ENCODE measurements around the gene ZMAT5. TPM values are rescaled to one million over a fixed set of nuclear protein-coding genes. Genes with fewer than 3 reads are reported as not detected.
A peak's percentile ranks its signal among the peaks of the same experiment; 100 is the strongest.

Gene ZMAT5
- polyA plus RNA-seq, 2 donors = 20.3 to 31.2 TPM

DNA sequence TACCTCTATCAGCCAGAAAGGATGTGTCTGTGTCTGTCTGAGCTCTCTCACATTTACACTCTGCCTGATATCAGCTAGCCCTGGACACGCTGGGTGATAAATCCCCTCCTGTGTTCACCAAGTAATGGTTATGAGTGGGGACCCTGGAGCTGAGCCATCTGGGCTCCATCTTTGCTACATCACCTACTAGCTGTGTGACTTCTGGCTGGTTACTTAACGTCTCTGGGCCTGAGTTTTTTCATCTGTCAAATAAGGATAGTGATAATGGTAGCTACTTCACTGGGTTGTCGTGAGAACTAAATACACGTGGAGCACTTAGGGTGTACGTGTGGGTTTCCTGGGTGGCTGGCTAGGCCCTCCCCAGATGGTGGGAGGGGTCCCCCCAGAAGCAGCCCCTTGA is 23.3 kb upstream of the ZMAT5 start:
- Histone ChIP-seq H3K4me1 (ENCODE audit: control insufficient read depth in 2 of 2, insufficient read depth in 2 of 2, low read length in 1 of 2) (peaks cover 3 to 6% of the 10 kb centered on the region in 2 donors), H3K27me3 (ENCODE audit: control insufficient read depth in 1 of 2, insufficient read depth in 2 of 2, low read length in 2 of 2) (no peaks in the 10 kb centered on the region), H3K36me3 (ENCODE audit: control insufficient read depth in 2 of 2, insufficient read depth in 2 of 2, low read length in 1 of 2) (peaks cover 39 to 51% of the 10 kb centered on the region in 2 donors), H3K9me3 (ENCODE audit: control insufficient read depth in 2 of 2, insufficient read depth in 1 of 2, low read depth in 1 of 2, low read length in 1 of 2) (no peaks in the 10 kb centered on the region), H3K4me3 (ENCODE audit: low read depth in 1 of 2, low read length in 2 of 2) (no peak overlapping the region), H3K27ac (ENCODE audit: low read depth in 2 of 2, low read length in 1 of 2) (no peak overlapping the region)
- 93 to 94% methylated on average over 5 of the region's 5 CpGs for WGBS, 2 donors

DNA sequence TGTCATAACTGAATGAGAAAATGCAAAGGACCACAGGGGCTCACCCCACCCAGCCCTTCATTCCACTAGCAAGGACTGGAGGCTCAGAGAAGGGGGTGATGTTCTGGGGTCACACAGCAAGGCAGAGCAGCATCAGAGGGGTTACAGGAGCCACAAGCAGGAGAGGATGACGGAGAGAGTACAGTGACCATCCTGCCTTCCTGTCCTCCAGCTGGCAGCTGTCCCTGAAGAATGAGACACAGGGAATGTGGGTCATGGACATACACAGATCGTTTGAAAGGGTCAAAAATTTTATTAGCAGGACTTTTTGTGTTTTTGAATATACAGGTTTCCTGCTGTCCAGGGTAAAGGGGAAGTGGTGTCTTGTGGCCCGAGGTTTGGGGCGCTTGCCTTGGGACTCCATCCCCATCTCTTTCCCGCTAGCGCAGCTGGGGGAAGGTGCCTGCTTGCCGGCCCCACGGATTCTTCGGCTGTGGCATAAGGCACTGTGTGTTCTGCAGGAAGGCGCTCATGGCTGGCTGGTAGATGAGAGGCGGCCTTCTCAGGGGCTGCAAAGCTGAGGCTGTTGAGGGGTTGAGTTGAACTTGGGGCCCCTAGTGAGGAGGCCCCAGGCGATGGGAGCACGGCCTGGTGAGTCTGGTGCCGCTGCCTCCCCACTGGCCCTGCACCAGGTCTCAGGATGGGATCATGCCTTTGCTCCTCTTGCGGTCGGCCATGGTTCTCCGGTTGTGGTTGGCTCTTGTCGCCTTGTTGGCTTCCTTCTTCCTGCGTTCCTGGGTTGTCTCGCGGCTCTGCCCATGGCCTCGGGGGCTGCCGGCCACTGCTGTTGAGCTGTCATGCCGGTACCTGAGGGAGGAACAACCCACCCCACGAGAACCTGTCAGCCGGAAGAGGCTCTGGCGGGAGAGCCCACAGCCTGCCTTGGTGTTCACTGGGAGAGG is 21.8 kb upstream of the ZMAT5 start:
- H3K4me1 ChIP-seq (ENCODE audit: control insufficient read depth in 2 of 2, insufficient read depth in 2 of 2, low read length in 1 of 2) = peaks cover 3 to 10% of the 10 kb centered on the region in 2 donors
- WGBS, 2 donors = 87 to 89% methylated on average over 25 to 27 of the region's 27 CpGs
- H3K27ac ChIP-seq (ENCODE audit: low read depth in 2 of 2, low read length in 1 of 2) = no peak overlapping the region

DNA sequence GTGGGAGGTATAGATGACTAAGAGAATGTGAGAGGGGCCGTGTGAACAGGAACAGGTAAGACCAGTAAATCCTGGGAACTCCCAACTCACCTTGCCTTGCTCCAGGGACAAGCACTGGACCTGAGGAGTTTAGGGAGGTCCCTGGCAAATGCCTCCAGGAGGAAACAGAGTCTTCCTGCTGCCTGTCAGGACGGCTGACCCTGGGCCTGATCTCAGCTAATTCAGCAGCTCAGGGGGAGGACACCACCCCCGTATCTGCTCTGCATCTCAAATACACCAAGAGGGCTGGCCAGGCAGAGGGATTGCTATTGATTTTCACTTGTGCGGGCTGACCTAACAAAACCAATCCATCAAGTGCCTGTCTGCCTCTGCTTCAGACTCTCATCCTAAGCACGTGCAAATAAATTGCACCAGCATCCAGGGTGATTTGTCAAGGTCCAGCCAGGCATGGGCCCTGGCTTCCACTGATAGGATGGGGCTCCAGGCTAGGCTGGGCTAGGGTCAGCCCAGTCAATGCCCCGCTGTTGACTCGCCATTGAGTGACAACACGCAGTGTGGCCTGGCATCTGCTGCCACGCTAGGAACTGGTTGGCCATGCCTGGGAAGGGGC is 20.7 kb upstream of the ZMAT5 start:
- H3K9me3 ChIP-seq (ENCODE audit: control insufficient read depth in 2 of 2, insufficient read depth in 1 of 2, low read depth in 1 of 2, low read length in 1 of 2) = no peaks in the 10 kb centered on the region
- peak overlapping the region; percentile 33 to 37 for H3K27ac ChIP-seq (ENCODE audit: low read depth in 2 of 2, low read length in 1 of 2)
- peaks cover 29 to 39% of the 10 kb centered on the region in 2 donors for H3K36me3 ChIP-seq (ENCODE audit: control insufficient read depth in 2 of 2, insufficient read depth in 2 of 2, low read length in 1 of 2)
- no peaks in the 10 kb centered on the region for H3K27me3 ChIP-seq (ENCODE audit: control insufficient read depth in 1 of 2, insufficient read depth in 2 of 2, low read length in 2 of 2)
- peaks cover 3 to 12% of the 10 kb centered on the region in 2 donors for H3K4me1 ChIP-seq (ENCODE audit: control insufficient read depth in 2 of 2, insufficient read depth in 2 of 2, low read length in 1 of 2)
- H3K4me3 ChIP-seq (ENCODE audit: low read depth in 1 of 2, low read length in 2 of 2) = no peak overlapping the region
- WGBS, 2 donors = 54 to 60% methylated on average over 9 of the region's 9 CpGs

More for the DNA sequence above, 21.8 kb upstream of the ZMAT5 start:
- Histone ChIP-seq H3K4me3 (ENCODE audit: low read depth in 1 of 2, low read length in 2 of 2) (no peak overlapping the region), H3K27me3 (ENCODE audit: control insufficient read depth in 1 of 2, insufficient read depth in 2 of 2, low read length in 2 of 2) (no peaks in the 10 kb centered on the region), H3K36me3 (ENCODE audit: control insufficient read depth in 2 of 2, insufficient read depth in 2 of 2, low read length in 1 of 2) (peaks cover 39 to 50% of the 10 kb centered on the region in 2 donors), H3K9me3 (ENCODE audit: control insufficient read depth in 2 of 2, insufficient read depth in 1 of 2, low read depth in 1 of 2, low read length in 1 of 2) (no peaks in the 10 kb centered on the region)

DNA sequence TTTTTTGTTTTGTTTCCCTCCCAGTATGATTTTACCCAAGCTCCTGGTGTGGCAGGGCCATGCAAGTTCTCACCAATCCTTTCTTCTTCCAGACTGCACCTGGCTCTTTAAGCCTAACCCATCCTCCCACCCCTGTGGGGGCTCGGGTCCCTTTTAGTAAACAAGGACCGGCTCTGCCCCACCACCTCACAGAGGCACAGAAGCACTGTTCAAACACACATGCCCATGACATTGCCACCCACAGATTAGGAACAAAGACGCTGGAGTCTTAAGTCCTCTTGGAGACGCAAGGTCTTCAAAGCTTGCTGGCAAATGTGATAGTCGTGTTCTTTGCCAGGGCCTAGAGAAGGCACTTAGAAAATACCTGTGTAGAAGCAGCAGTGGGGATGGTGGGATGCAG is 19.2 kb upstream of the ZMAT5 start:
- H3K4me3 ChIP-seq (ENCODE audit: low read depth in 1 of 2, low read length in 2 of 2) = no peak overlapping the region
- H3K4me1 ChIP-seq (ENCODE audit: control insufficient read depth in 2 of 2, insufficient read depth in 2 of 2, low read length in 1 of 2) = peaks cover 3 to 22% of the 10 kb centered on the region in 2 donors
- H3K36me3 ChIP-seq (ENCODE audit: control insufficient read depth in 2 of 2, insufficient read depth in 2 of 2, low read length in 1 of 2) = peaks cover 22 to 30% of the 10 kb centered on the region in 2 donors
- H3K27me3 ChIP-seq (ENCODE audit: control insufficient read depth in 1 of 2, insufficient read depth in 2 of 2, low read length in 2 of 2) = no peaks in the 10 kb centered on the region
- peak overlapping the region in 1 of 2 donors; percentile 44 for H3K27ac ChIP-seq (ENCODE audit: low read depth in 2 of 2, low read length in 1 of 2)
- no peaks in the 10 kb centered on the region for H3K9me3 ChIP-seq (ENCODE audit: control insufficient read depth in 2 of 2, insufficient read depth in 1 of 2, low read depth in 1 of 2, low read length in 1 of 2)
- 64% methylated on average over 5 of the region's 5 CpGs for WGBS, 2 donors

DNA sequence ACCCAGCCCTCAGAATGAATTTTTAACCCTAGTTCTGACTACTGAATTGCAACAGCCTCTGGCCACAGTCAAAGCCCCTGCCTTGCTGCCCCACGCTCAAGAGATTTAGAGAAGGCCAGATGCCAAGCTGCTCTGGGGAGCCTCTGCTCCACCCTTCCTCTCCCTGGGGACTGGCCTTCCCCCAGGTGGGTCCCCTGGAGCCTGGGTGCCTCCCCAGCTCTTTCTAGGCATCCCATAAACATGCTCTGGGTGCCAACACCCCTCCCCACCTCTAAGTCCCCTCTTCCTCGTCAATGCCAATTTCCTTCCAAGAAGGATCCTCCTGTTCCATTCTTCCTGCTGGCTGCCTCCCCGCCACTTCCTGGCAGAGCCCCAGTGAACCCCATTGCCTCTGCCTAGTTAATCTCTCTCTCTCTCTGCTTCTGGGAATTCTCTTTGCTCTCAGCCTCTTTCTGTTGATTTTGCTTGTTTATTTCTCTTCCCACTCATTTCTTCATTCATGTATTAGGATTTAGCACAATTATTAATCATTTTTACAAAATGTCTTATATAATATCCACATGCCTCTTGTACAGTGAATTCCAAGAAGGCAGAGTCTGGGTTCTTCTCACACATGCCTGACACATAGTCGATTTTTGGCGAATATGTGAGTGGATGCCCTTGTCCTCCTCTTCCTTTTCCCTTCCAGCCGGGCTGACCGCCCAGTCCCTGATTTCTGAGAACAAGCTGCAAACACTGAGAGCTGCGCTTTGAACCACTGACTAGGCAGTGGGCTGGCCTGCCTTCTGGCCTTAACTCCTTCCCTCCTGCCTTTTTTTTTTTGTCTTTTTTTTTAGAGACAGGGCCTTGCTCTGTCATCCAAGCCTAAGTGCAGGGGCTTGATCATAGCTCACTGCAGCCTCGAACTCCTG is 17.9 kb upstream of the ZMAT5 start:
- peaks cover 12 to 18% of the 10 kb centered on the region in 2 donors for H3K36me3 ChIP-seq (ENCODE audit: control insufficient read depth in 2 of 2, insufficient read depth in 2 of 2, low read length in 1 of 2)
- H3K9me3 ChIP-seq (ENCODE audit: control insufficient read depth in 2 of 2, insufficient read depth in 1 of 2, low read depth in 1 of 2, low read length in 1 of 2) = no peaks in the 10 kb centered on the region
- H3K4me3 ChIP-seq (ENCODE audit: low read depth in 1 of 2, low read length in 2 of 2) = no peak overlapping the region
- peaks cover 3 to 27% of the 10 kb centered on the region in 2 donors for H3K4me1 ChIP-seq (ENCODE audit: control insufficient read depth in 2 of 2, insufficient read depth in 2 of 2, low read length in 1 of 2)
- WGBS, 2 donors = 26% methylated on average over 9 of the region's 9 CpGs
- no peaks in the 10 kb centered on the region for H3K27me3 ChIP-seq (ENCODE audit: control insufficient read depth in 1 of 2, insufficient read depth in 2 of 2, low read length in 2 of 2)
- peak overlapping the region; percentile 40 to 65 for H3K27ac ChIP-seq (ENCODE audit: low read depth in 2 of 2, low read length in 1 of 2)

DNA sequence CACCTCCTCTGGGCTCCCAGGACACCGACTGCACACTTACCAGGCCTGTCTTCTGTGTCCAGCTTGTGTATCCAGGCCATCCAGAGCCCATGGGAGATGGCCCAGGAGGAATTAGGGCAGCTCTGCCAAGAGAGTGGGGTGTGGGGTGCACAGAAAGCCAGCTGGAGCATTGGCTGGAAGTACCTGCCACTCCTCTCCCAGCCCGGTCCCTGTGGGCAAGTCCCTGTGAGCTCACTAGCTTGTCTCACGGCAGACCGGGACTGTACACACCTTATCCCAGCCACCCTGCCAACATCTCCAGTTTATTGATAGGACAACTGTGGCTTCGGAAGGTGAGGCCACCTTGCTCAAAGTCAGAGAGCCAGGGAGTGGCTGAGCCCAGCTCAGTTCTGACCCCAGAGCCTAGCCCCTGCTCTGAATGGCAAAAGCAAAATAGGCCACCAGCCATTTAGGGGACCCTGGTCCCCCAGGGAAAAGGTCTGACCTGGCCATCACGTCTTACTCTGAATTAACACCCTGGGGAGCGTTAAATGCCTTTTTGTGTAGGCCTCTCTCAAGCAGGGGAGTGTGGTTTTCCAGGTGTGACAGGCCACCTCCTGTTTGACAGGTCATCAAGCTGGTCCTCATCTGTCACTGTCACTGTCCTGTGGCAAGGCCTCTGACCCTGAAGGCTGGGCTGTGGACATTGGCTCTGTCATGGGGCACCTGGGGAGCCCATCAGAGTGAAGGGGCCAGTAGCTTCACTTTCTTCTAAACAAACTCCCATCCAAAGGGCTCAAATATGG is 15.4 kb upstream of the ZMAT5 start:
- no peaks in the 10 kb centered on the region for H3K9me3 ChIP-seq (ENCODE audit: control insufficient read depth in 2 of 2, insufficient read depth in 1 of 2, low read depth in 1 of 2, low read length in 1 of 2)
- WGBS, 2 donors = 43 to 47% methylated on average over 7 of the region's 7 CpGs

GRCh38 chr22:29780748-29781676 is 14.2 kb upstream of the ZMAT5 start:
- no peak overlapping the region for H3K4me3 ChIP-seq (ENCODE audit: low read depth in 1 of 2, low read length in 2 of 2)
- H3K27ac ChIP-seq (ENCODE audit: low read depth in 2 of 2, low read length in 1 of 2) = peak overlapping the region; percentile 6 to 64
- H3K27me3 ChIP-seq (ENCODE audit: control insufficient read depth in 1 of 2, insufficient read depth in 2 of 2, low read length in 2 of 2) = no peaks in the 10 kb centered on the region
- 30 to 41% methylated on average over 8 of the region's 8 CpGs for WGBS, 2 donors
- H3K36me3 ChIP-seq (ENCODE audit: control insufficient read depth in 2 of 2, insufficient read depth in 2 of 2, low read length in 1 of 2) = no peaks in the 10 kb centered on the region
- H3K4me1 ChIP-seq (ENCODE audit: control insufficient read depth in 2 of 2, insufficient read depth in 2 of 2, low read length in 1 of 2) = peaks cover under 1 to 20% of the 10 kb centered on the region in 2 donors
- no peaks in the 10 kb centered on the region for H3K9me3 ChIP-seq (ENCODE audit: control insufficient read depth in 2 of 2, insufficient read depth in 1 of 2, low read depth in 1 of 2, low read length in 1 of 2)

More for the DNA sequence above, 15.4 kb upstream of the ZMAT5 start:
- no peak overlapping the region for H3K4me3 ChIP-seq (ENCODE audit: low read depth in 1 of 2, low read length in 2 of 2)
- peaks cover 3 to 21% of the 10 kb centered on the region in 2 donors for H3K4me1 ChIP-seq (ENCODE audit: control insufficient read depth in 2 of 2, insufficient read depth in 2 of 2, low read length in 1 of 2)
- no peaks in the 10 kb centered on the region for H3K36me3 ChIP-seq (ENCODE audit: control insufficient read depth in 2 of 2, insufficient read depth in 2 of 2, low read length in 1 of 2)
- peak overlapping the region; percentile 64 to 93 for H3K27ac ChIP-seq (ENCODE audit: low read depth in 2 of 2, low read length in 1 of 2)
- no peaks in the 10 kb centered on the region for H3K27me3 ChIP-seq (ENCODE audit: control insufficient read depth in 1 of 2, insufficient read depth in 2 of 2, low read length in 2 of 2)

DNA sequence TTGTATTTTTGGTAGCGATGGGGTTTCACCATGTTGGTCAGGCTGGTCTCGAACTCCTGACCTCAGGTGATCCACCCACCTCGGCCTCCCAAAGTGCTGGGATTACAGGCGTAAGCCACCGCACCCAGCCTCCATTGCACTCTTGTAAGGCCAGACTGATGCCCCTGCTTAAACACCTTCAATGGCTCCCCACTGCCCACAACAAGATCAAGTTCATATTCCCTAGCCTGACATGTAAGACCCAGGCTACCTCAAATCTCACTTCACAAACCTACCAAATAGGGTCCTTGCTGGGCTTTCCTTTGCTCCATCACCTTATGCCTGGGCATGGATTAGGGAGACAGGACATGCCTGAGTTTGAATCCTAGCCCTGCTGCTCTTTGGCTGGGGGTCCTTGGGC is 13.4 kb upstream of the ZMAT5 start:
- Histone ChIP-seq H3K36me3 (ENCODE audit: control insufficient read depth in 2 of 2, insufficient read depth in 2 of 2, low read length in 1 of 2) (no peaks in the 10 kb centered on the region), H3K4me1 (ENCODE audit: control insufficient read depth in 2 of 2, insufficient read depth in 2 of 2, low read length in 1 of 2) (peaks cover 0 to 20% of the 10 kb centered on the region in 2 donors), H3K27me3 (ENCODE audit: control insufficient read depth in 1 of 2, insufficient read depth in 2 of 2, low read length in 2 of 2) (no peaks in the 10 kb centered on the region), H3K9me3 (ENCODE audit: control insufficient read depth in 2 of 2, insufficient read depth in 1 of 2, low read depth in 1 of 2, low read length in 1 of 2) (no peaks in the 10 kb centered on the region), H3K27ac (ENCODE audit: low read depth in 2 of 2, low read length in 1 of 2) (no peak overlapping the region), H3K4me3 (ENCODE audit: low read depth in 1 of 2, low read length in 2 of 2) (no peak overlapping the region)
- 94 to 96% methylated on average over 4 to 5 of the region's 5 CpGs for WGBS, 2 donors

All from esophagus (tissue), 2 donors.